ENCODE data around the gene RGS5. TPM values are rescaled to one million over a fixed set of nuclear protein-coding genes. Genes with fewer than 3 reads are reported as not detected.
A peak's percentile ranks its signal among the peaks of the same experiment; 100 is the strongest.

Gene RGS5
- total RNA-seq, 4 donors from 2014 or later: 88.9 to 455 (median 205) TPM

- intact Hi-C loops (cut with DNase I): no loop called here
- no peak overlapping the region for H3K27ac ChIP-seq (replicated peaks in 1 of 4)
Measured at GRCh38 chr1:163165119-163165518, 37.6 kb downstream of the RGS5 start.

GRCh38 chr1:163163881-163164582 lies 38.7 kb downstream of the RGS5 start:
- Histone ChIP-seq H3K4me3 (no peak overlapping the region), H3K27ac (replicated peaks in 1 of 4) (peak overlapping the region in 1 of 4 donors; percentile 40), H3K36me3 (no peaks in the 10 kb centered on the region), H3K9me3 (no peaks in the 10 kb centered on the region), H3K27me3 (no peaks in the 10 kb centered on the region), H3K4me1 (peaks cover 12 to 54% (median 51%) of the 10 kb centered on the region in 4 donors)
- WGBS: 71% methylated on average over 4 of the region's 4 CpGs
- TF ChIP-seq EP300 (IDR thresholded peaks at IDR 0.05): no peak
- no peak for TF ChIP-seq POLR2A (IDR thresholded peaks at IDR 0.05; ENCODE audit: low read depth)
- TF ChIP-seq, protein P1, sequence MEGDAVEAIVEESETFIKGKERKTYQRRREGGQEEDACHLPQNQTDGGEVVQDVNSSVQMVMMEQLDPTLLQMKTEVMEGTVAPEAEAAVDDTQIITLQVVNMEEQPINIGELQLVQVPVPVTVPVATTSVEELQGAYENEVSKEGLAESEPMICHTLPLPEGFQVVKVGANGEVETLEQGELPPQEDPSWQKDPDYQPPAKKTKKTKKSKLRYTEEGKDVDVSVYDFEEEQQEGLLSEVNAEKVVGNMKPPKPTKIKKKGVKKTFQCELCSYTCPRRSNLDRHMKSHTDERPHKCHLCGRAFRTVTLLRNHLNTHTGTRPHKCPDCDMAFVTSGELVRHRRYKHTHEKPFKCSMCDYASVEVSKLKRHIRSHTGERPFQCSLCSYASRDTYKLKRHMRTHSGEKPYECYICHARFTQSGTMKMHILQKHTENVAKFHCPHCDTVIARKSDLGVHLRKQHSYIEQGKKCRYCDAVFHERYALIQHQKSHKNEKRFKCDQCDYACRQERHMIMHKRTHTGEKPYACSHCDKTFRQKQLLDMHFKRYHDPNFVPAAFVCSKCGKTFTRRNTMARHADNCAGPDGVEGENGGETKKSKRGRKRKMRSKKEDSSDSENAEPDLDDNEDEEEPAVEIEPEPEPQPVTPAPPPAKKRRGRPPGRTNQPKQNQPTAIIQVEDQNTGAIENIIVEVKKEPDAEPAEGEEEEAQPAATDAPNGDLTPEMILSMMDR (IDR thresholded peaks at IDR 0.05): no peak
- no peak for TF ChIP-seq POLR2AphosphoS5 (IDR thresholded peaks at IDR 0.05)
- DNase-seq (ENCODE audit: extremely low spot score): no peak
- intact Hi-C loops (cut with DNase I): no loop called here

More at GRCh38 chr1:163165119-163165518, 37.6 kb downstream of the RGS5 start:
- WGBS: 94% methylated on average over 2 of the region's 2 CpGs
- Histone ChIP-seq H3K27me3 (no peaks in the 10 kb centered on the region), H3K4me1 (peaks cover 12 to 57% (median 53%) of the 10 kb centered on the region in 4 donors), H3K9me3 (no peaks in the 10 kb centered on the region), H3K36me3 (no peaks in the 10 kb centered on the region), H3K4me3 (no peak overlapping the region)
- TF ChIP-seq POLR2AphosphoS5 (IDR thresholded peaks at IDR 0.05) (no peak), POLR2A (IDR thresholded peaks at IDR 0.05; ENCODE audit: low read depth) (no peak), EP300 (IDR thresholded peaks at IDR 0.05) (no peak)
- TF ChIP-seq, protein P1 (IDR thresholded peaks at IDR 0.05): no peak
- no peak for DNase-seq (ENCODE audit: extremely low spot score)

DNA sequence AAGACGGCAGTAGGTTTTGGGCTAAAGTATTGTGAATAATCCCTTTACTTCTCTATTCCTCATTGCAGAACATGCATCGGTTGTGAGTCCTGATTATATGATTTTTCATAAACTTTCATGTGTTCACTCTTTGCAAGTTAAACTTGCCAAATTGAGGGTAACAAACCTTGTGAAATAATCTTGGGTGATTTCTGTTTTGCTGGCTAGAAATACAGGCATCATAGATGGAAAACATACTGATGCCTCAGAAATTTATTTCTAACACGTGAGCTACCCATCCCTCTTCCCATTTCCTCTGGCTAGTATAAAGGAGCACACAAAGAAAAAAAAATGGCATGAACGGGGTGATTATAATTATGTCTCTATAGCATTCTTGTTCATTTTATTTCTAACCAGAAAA lies 39.6 kb downstream of the RGS5 start:
- 39% methylated on average over 4 of the region's 4 CpGs for WGBS
- Histone ChIP-seq H3K27me3 (no peaks in the 10 kb centered on the region), H3K4me3 (no peak overlapping the region), H3K9me3 (no peaks in the 10 kb centered on the region), H3K36me3 (no peaks in the 10 kb centered on the region), H3K4me1 (peaks cover 12 to 48% (median 44%) of the 10 kb centered on the region in 4 donors), H3K27ac (replicated peaks in 1 of 4) (peak overlapping the region in 2 of 4 donors; percentile 13 to 20)
- DNase-seq (ENCODE audit: extremely low spot score): no peak
- intact Hi-C loops (cut with DNase I): no loop called here
- TF ChIP-seq, protein P1 (IDR thresholded peaks at IDR 0.05): no peak
- TF ChIP-seq POLR2A (IDR thresholded peaks at IDR 0.05; ENCODE audit: low read depth) (no peak), POLR2AphosphoS5 (IDR thresholded peaks at IDR 0.05) (no peak), EP300 (IDR thresholded peaks at IDR 0.05) (no peak)

- WGBS: 48% methylated on average over 6 of the region's 6 CpGs
- Histone ChIP-seq H3K27me3 (no peaks in the 10 kb centered on the region), H3K36me3 (no peaks in the 10 kb centered on the region), H3K4me1 (peaks cover 9 to 40% (median 37%) of the 10 kb centered on the region in 4 donors), H3K9me3 (no peaks in the 10 kb centered on the region), H3K27ac (replicated peaks in 1 of 4) (peak overlapping the region in 1 of 4 donors; percentile 13), H3K4me3 (no peak overlapping the region)
- intact Hi-C loops (cut with DNase I): no loop called here
- no peak for TF ChIP-seq POLR2AphosphoS5 (IDR thresholded peaks at IDR 0.05)
- TF ChIP-seq POLR2A (IDR thresholded peaks at IDR 0.05; ENCODE audit: low read depth): no peak
- TF ChIP-seq EP300 (IDR thresholded peaks at IDR 0.05): no peak
- TF ChIP-seq, protein P1 (IDR thresholded peaks at IDR 0.05): no peak
- DNase-seq (ENCODE audit: extremely low spot score): no peak
Measured at GRCh38 chr1:163162381-163162914, 40.3 kb downstream of the RGS5 start.
